Heart right ventricle (tissue), 16 donors: Measurements from ENCODE around the gene SUPT4H1. TPM values are rescaled to one million over a fixed set of nuclear protein-coding genes. Genes with fewer than 3 reads are reported as not detected.

Source experiments
- ATAC-seq, 8 donors: fragments of 200-7000 bp; cut with Tn5 transposase; one replicate each; pipeline ENCODE4 v1.9.1; 2020; ENCODE audit warnings: mild to moderate bottlenecking in 8 of 8, moderate library complexity in 8 of 8, moderate number of reproducible peaks in 1 of 8
- DNase-seq, 2 donors: peaks; one replicate each; pipeline ENCODE4 v3.0.0-alpha.2; 2020
- H3K27ac ChIP-seq, 10 donors: fragments of 200-600 bp; sonication (generic) in 2 of 10; one replicate each; pipeline versions ENCODE4 v1.5.0 to v1.8.0; 2020 to 2022; ENCODE audit warnings: mild to moderate bottlenecking in 3 of 10
- H3K27me3 ChIP-seq, 7 donors: fragments of 200-600 bp; one replicate each; pipeline ENCODE4 v1.8.0; 2021 to 2022; ENCODE audit warnings: mild to moderate bottlenecking in 2 of 7
- H3K36me3 ChIP-seq, 9 donors: fragments of 200-600 bp; sonication (generic) in 1 of 9; one replicate each; pipeline versions ENCODE4 v1.5.0 to v1.8.0; 2020 to 2022; ENCODE audit warnings: mild to moderate bottlenecking in 2 of 9
- H3K4me1 ChIP-seq, 9 donors: fragments of 200-600 bp; sonication (generic) in 1 of 9; one replicate each; pipeline versions ENCODE4 v1.5.0 to v1.8.0; 2020 to 2022; ENCODE audit warnings: mild to moderate bottlenecking in 4 of 9
- H3K4me3 ChIP-seq, 10 donors: fragments of 200-600 bp; sonication (generic) in 2 of 10; one replicate each; pipeline versions ENCODE4 v1.5.0 to v1.8.0; 2020 to 2022; ENCODE audit warnings: mild to moderate bottlenecking in 7 of 10, moderate library complexity in 2 of 10
- H3K9me3 ChIP-seq, 11 donors: fragments of 200-600 bp in 10 of 11; sonication (generic) in 2 of 11; one replicate each; pipeline versions ENCODE4 v1.5.0 to v1.8.0; 2013 to 2022; ENCODE audit warnings: mild to moderate bottlenecking in 2 of 11, control low read depth in 1 of 11, moderate library complexity in 1 of 11
- CTCF ChIP-seq, 9 donors: fragments of 200-600 bp; sonication (generic) in 2 of 9; IDR thresholded peaks; one replicate each; pipeline versions ENCODE4 v1.5.0 to v1.8.0; 2021 to 2022; ENCODE audit warnings: antibody characterized with exemption in 9 of 9, mild to moderate bottlenecking in 5 of 9, moderate library complexity in 1 of 9
- WGBS, 2 donors: extraction: QIAGEN DNeasy Blood & Tissue Kit; methylation state at CpG; one replicate each; pipeline ENCODE4 v1.1.7; 2013; ENCODE audit warnings: inconsistent platforms in 1 of 2; 5-methylcytosine and 5-hydroxymethylcytosine counted together
- intact Hi-C, 10 donors: fragments of 100-400 bp; cut with DNase I; formaldehyde crosslinking; loops; one replicate each; pipeline versions ENCODE4 v1.11.1 to v1.14.2; 2022
- polyA plus RNA-seq, 2 donors: library from polyadenylated mRNA; stranded (reverse); fragments of 200-250 nt; gene quantifications; one replicate each; pipeline ENCODE4 v1.2.3, GENCODE V29; 2013
- total RNA-seq, 10 donors: library from RNA; stranded (reverse); fragmentation: NEBNext Ultra II Directional in 3 of 10; extraction: Animal tissue kit (Norgen Biotek cat#: 25700) in 3 of 10; gene quantifications; one replicate each; pipeline versions ENCODE4 v1.2.1 to v1.2.4, GENCODE V29; 2021 to 2023
- donor health status: Arrhythmogenic right ventricular cardiomyopathy.
- donor health status: ischemic (EF 13 %, LVEDD 7.1; RV severe dilation, severe dysfunction).
- donor health status: healthy with polysubstance abuse.
- donor health status: DM: no; HTN: yes; CAD: no.
- donor health status: DM: no; HTN: no; CAD: no.
- donor health status: ischemic (EF 25% LVEDD 6.9; RV normal size, moderate dysfunction).
- donor health status: ischemic (EF 25% LVEDD 5.7; RV mildly dilated, moderate dysfunction).
- donor health status: healthy.
- donor health status: DM: yes; HTN: yes; CAD: no.
- donor health status: Ischemic cardiomyopathy.
- donor health status: ischemic (EF 35%, LVEDD 5.7; RV mildly dilated, moderate dysfunction).
- donor health status: nonischemic (EF 11% LVEDD 7.7; RV severe dilation, severe dysfunction).
- donor health status: DM: yes; HTN: yes; CAD: no.
- donor health status: PGD.
- donor health status: ischemic (EF 29% LVEDD 5.4; RV normal size, mild dysfunction).
- donor health status: nonischemic (EF 23%, LVEDD 6.1; RV moderate dilation, normal function).

The SUPT4H1 gene
- total and polyA plus RNA-seq, 12 donors = 38.0 to 95.0 (median 59.8) TPM

DNA sequence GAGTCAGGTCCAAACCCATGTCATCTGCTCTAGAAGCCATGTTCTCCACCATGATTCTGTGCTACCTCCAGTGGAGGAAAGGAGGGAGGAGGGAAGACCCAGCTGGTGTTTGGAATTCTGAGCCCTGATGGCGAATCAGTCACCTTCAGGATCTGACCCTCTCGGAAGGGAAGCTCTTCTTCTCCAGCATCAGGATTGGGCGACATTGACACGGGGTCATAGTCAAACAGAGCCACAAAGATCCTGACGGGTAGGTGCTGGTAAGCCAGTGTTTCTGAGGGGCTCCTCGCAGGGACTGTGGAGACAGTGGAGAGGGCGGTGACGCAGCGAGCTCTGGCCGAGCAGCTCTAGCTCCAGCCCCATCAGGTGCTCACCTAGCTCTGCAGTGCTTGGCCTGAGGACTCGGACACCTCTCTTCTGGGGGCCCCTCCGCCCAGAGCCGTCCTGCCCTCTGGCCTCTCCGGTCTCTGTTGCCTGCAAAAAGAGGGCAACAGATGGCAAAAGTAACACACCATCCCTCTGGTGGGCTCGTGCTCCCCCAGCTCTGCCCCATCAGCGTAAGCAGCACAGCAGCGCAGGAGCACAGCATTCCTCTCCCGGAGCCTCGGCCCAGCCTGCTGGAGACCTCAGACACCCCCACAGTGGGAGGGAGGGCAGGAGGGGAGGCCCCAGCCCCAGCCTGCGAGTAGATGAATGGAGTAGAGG, 44.4 kb downstream of the SUPT4H1 start:
- intact Hi-C loops = loop anchor here in 2 of 10 donors (10.0 kb wide), 1 partner anchor 137 kb away; no protein-coding TSS in a partner anchor

GRCh38 chr17:58306131-58306951, 45.7 kb downstream of the SUPT4H1 start:
- TF ChIP-seq CTCF (IDR thresholded peaks at IDR 0.05) = no peak
- ATAC-seq = no peak
- Histone ChIP-seq H3K36me3 (no peaks in the 10 kb centered on the region), H3K27ac (no peak overlapping the region), H3K9me3 (no peaks in the 10 kb centered on the region), H3K4me1 (peaks cover 0 to 4% (median 0%) of the 10 kb centered on the region in 9 donors), H3K4me3 (no peak overlapping the region), H3K27me3 (peaks cover 0 to 28% (median 0%) of the 10 kb centered on the region in 7 donors)
- DNase-seq = no peak
- intact Hi-C loops = loop anchor here in 2 of 10 donors (10.0 kb wide), 1 partner anchor 138 kb away; no protein-coding TSS in a partner anchor
- WGBS, 2 donors = 83% methylated on average over 19 of the region's 19 CpGs

More for the DNA sequence above, 44.4 kb downstream of the SUPT4H1 start:
- H3K27me3 ChIP-seq = peaks cover 0 to 25% (median 0%) of the 10 kb centered on the region in 7 donors
- no peak overlapping the region for H3K4me3 ChIP-seq
- no peak for TF ChIP-seq CTCF (IDR thresholded peaks at IDR 0.05)
- DNase-seq = no peak
- WGBS, 2 donors = 81 to 84% methylated on average over 20 of the region's 20 CpGs
- no peaks in the 10 kb centered on the region for H3K36me3 ChIP-seq
- H3K27ac ChIP-seq = no peak overlapping the region
- no peak for ATAC-seq
- H3K4me1 ChIP-seq = peaks cover 0 to 4% (median 0%) of the 10 kb centered on the region in 9 donors
- no peaks in the 10 kb centered on the region for H3K9me3 ChIP-seq

GRCh38 chr17:58305626-58306025, 46.4 kb downstream of the SUPT4H1 start:
- 73 to 81% methylated on average over 8 of the region's 8 CpGs for WGBS, 2 donors
- H3K27me3 ChIP-seq = peaks cover 0 to 29% (median 0%) of the 10 kb centered on the region in 7 donors
- TF ChIP-seq CTCF (IDR thresholded peaks at IDR 0.05) = no peak
- no peak overlapping the region for H3K27ac ChIP-seq
- H3K4me1 ChIP-seq = peaks cover 0 to 4% (median 0%) of the 10 kb centered on the region in 9 donors
- H3K4me3 ChIP-seq = no peak overlapping the region
- no peaks in the 10 kb centered on the region for H3K9me3 ChIP-seq
- ATAC-seq (no peak), DNase-seq (no peak)
- intact Hi-C loops = loop anchor here in 2 of 10 donors (10.0 kb wide), 1 partner anchor 139 kb away; no protein-coding TSS in a partner anchor
- no peaks in the 10 kb centered on the region for H3K36me3 ChIP-seq

- H3K9me3 ChIP-seq = no peaks in the 10 kb centered on the region
- intact Hi-C loops = loop anchor here in 2 of 10 donors (10.0 kb wide), 1 partner anchor 140 kb away; no protein-coding TSS in a partner anchor
- no peak for ATAC-seq
- H3K27me3 ChIP-seq = peaks cover 0 to 29% (median 0%) of the 10 kb centered on the region in 7 donors
- no peak for DNase-seq
- no peaks in the 10 kb centered on the region for H3K36me3 ChIP-seq
- no peak overlapping the region for H3K27ac ChIP-seq
- H3K4me1 ChIP-seq = peaks cover 0 to 4% (median 0%) of the 10 kb centered on the region in 9 donors
- H3K4me3 ChIP-seq = no peak overlapping the region
- 77 to 78% methylated on average over 14 of the region's 14 CpGs for WGBS, 2 donors
- no peak for TF ChIP-seq CTCF (IDR thresholded peaks at IDR 0.05)
Observed at GRCh38 chr17:58304750-58305486, 47.1 kb downstream of the SUPT4H1 start.
